CD4-positive, alpha-beta T cell (primary cell): ENCODE measurements around the gene KCNQ1. TPM values are rescaled to one million over a fixed set of nuclear protein-coding genes. Genes with fewer than 3 reads are reported as not detected.

Source experiments
- ATAC-seq: fragments of 200-7000 bp; cut with Tn5 transposase; one replicate; pipeline ENCODE4 v1.10.0; 2022; ENCODE audit warnings: mild to moderate bottlenecking; ENCODE audit not compliant: poor library complexity
- CTCF ChIA-PET: fragments of 350-600 bp; sonication (Branson Sonifier 250); formaldehyde crosslinking; loops from one replicate; lab custom pipeline; 2021; ENCODE audit warnings: antibody characterized with exemption, inconsistent platforms; lab: Charles Lee
- POLR2A ChIA-PET: fragments of 350-600 bp; sonication (Branson Sonifier 250); formaldehyde crosslinking; loops from one replicate; lab custom pipeline; 2021; ENCODE audit warnings: antibody characterized with exemption, inconsistent platforms; lab: Charles Lee
- DNase-seq, 14 experiments: peaks; one replicate each; pipeline ENCODE4 v3.0.0-alpha.2; 2013 to 2020; ENCODE audit warnings: mixed read lengths in 2 of 14
- H3K27ac ChIP-seq, 2 donors: one replicate each; pipeline versions ENCODE4 v1.5.1 to v1.7.0; 2013; ENCODE audit warnings: low read length in 2 of 2, low read depth in 1 of 2, mild to moderate bottlenecking in 1 of 2
- H3K27me3 ChIP-seq, 2 experiments: 1 replicate in 1 of 2; 2 replicates in 1 of 2; pipeline versions ENCODE4 v1.6.1 to v1.7.0; 2013; ENCODE audit warnings: low read length in 2 of 2, control low read depth in 1 of 2, mild to moderate bottlenecking in 1 of 2, moderate library complexity in 1 of 2; ENCODE audit not compliant: insufficient read depth in 2 of 2, control insufficient read depth in 1 of 2
- H3K36me3 ChIP-seq: one replicate; pipeline ENCODE4 v1.6.1; 2013; ENCODE audit warnings: low read length, control low read depth; ENCODE audit not compliant: insufficient read depth
- H3K4me1 ChIP-seq: one replicate; pipeline ENCODE4 v1.6.1; 2013; ENCODE audit warnings: low read length, control low read depth; ENCODE audit not compliant: insufficient read depth
- H3K4me3 ChIP-seq: one replicate; pipeline ENCODE4 v1.5.1; 2013; ENCODE audit warnings: mild to moderate bottlenecking, low read length, moderate library complexity
- H3K9me3 ChIP-seq, 2 experiments: 1 replicate in 1 of 2; 2 replicates in 1 of 2; pipeline versions ENCODE4 v1.6.1 to v1.7.0; 2013; ENCODE audit warnings: low read length in 2 of 2, mild to moderate bottlenecking in 2 of 2, control low read depth in 1 of 2, moderate library complexity in 1 of 2; ENCODE audit not compliant: control insufficient read depth in 1 of 2, insufficient read depth in 1 of 2
- H3K27ac Mint-ChIP-seq: one replicate; pipeline ENCODE4 v1.8.0; 2020; ENCODE audit warnings: mixed read lengths
- H3K27me3 Mint-ChIP-seq: one replicate; pipeline ENCODE4 v1.8.0; 2021; ENCODE audit warnings: mixed read lengths
- H3K36me3 Mint-ChIP-seq: one replicate; pipeline ENCODE4 v1.8.0; 2021; ENCODE audit warnings: low read depth, mixed read lengths
- H3K4me1 Mint-ChIP-seq: one replicate; pipeline ENCODE4 v1.8.0; 2021; ENCODE audit warnings: low read depth, mixed read lengths
- H3K4me3 Mint-ChIP-seq: one replicate; pipeline ENCODE4 v1.8.0; 2020; ENCODE audit warnings: mild to moderate bottlenecking, mixed read lengths
- H3K9me3 Mint-ChIP-seq: one replicate; pipeline ENCODE4 v1.8.0; 2020; ENCODE audit warnings: mixed read lengths
- CTCF ChIP-seq: fragments of 200-600 bp; IDR thresholded peaks from one replicate; pipeline ENCODE4 v1.8.0; 2022; ENCODE audit warnings: antibody characterized with exemption, mild to moderate bottlenecking
- intact Hi-C, 2 experiments: fragments of 100-400 bp; cut with DNase I in 1 of 2; cut with micrococcal nuclease in 1 of 2; formaldehyde crosslinking; loops; one replicate each; pipeline versions ENCODE4 v1.15.1 to v1.9.0; 2023 to 2025; cut with DNase I, micrococcal nuclease
- total RNA-seq, 174 experiments: library from RNA in 2 of 174; stranded (reverse) in 2 of 174; gene quantifications; one replicate each; pipeline ENCODE4 v1.2.3 and lab custom pipeline; 2021 to 2026

Gene KCNQ1
- total RNA-seq, 2 experiments from 2014 or later, result 31.3 to 33.1 TPM

GRCh38 chr11:2796091-2796490 lies 351.3 kb downstream of the KCNQ1 start:
- ChIA-PET CTCF (no interaction called here), POLR2A (no interaction called here)
- TF ChIP-seq CTCF, result no peak
- Mint-ChIP-seq H3K4me1 (no peaks in the 10 kb centered on the region), H3K9me3 (no peaks in the 10 kb centered on the region), H3K36me3 (no peaks in the 10 kb centered on the region), H3K27ac (no peak overlapping the region), H3K27me3 (no peaks in the 10 kb centered on the region), H3K4me3 (no peak overlapping the region)
- Histone ChIP-seq H3K4me1 (peaks cover 10% of the 10 kb centered on the region), H3K9me3 (peaks cover 0 to 7% of the 10 kb centered on the region in 2 experiments), H3K27ac (no peak overlapping the region), H3K27me3 (no peaks in the 10 kb centered on the region), H3K36me3 (no peaks in the 10 kb centered on the region), H3K4me3 (no peak overlapping the region)
- peak in 3 of 14 experiments; percentile 0 to 28 (median 1) for DNase-seq
- intact Hi-C loops, result no loop called here
- no peak for ATAC-seq

DNA sequence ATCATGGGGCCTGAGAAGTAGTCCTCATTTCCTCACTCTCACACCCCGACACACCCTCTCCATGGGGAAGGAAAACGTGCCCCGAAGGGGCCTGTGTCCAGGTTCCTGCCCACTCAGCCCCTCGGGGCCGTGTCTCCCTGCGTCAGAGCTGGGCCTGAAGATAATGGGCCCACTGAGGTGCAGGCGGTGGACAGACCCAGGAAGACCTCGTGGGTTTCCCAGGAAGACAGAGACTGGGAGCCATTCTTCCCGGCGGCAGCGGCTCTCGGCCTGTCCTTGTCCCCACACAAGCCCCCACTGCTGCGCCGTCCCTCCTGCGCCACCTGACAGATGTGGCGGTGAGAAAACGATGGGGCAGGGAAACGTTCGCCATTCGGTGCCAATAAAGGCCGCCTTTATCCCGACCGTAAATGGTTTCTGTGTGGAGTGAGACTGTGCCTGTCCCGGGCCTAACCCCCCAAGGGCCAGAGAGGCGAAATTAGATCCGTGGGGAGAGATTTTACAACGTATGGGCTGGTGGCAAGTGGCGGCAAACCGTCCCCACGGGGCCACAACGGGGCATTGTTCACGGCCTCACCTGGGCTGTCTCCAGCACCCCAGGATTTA lies 351.8 kb downstream of the KCNQ1 start:
- CTCF ChIA-PET, result no interaction called here
- peaks cover 0 to 7% of the 10 kb centered on the region in 2 experiments for H3K9me3 ChIP-seq
- no peaks in the 10 kb centered on the region for H3K4me1 Mint-ChIP-seq

GRCh38 chr11:2797121-2797711 lies 352.4 kb downstream of the KCNQ1 start:
- Mint-ChIP-seq H3K4me3 (no peak overlapping the region), H3K27ac (no peak overlapping the region), H3K36me3 (no peaks in the 10 kb centered on the region), H3K27me3 (no peaks in the 10 kb centered on the region), H3K4me1 (no peaks in the 10 kb centered on the region), H3K9me3 (no peaks in the 10 kb centered on the region)
- no peaks in the 10 kb centered on the region for H3K36me3 ChIP-seq
- ChIA-PET CTCF (no interaction called here), POLR2A (no interaction called here)
- intact Hi-C loops, result no loop called here
- TF ChIP-seq CTCF, result no peak
- H3K4me1 ChIP-seq, result peaks cover 1% of the 10 kb centered on the region
- H3K9me3 ChIP-seq, result peaks cover 0 to 7% of the 10 kb centered on the region in 2 experiments
- ATAC-seq (no peak), DNase-seq (peak in 3 of 14 experiments; percentile 1 to 16 (median 3))
- no peaks in the 10 kb centered on the region for H3K27me3 ChIP-seq
- no peak overlapping the region for H3K27ac ChIP-seq
- no peak overlapping the region for H3K4me3 ChIP-seq

More for the DNA sequence above, 351.8 kb downstream of the KCNQ1 start:
- Histone ChIP-seq H3K36me3 (no peaks in the 10 kb centered on the region), H3K27me3 (no peaks in the 10 kb centered on the region), H3K4me1 (peaks cover 7% of the 10 kb centered on the region), H3K4me3 (no peak overlapping the region), H3K27ac (no peak overlapping the region)
- DNase-seq (peak in 2 of 14 experiments; percentile 0 to 1), ATAC-seq (no peak)
- H3K27ac Mint-ChIP-seq, result no peak overlapping the region
- H3K36me3 Mint-ChIP-seq, result no peaks in the 10 kb centered on the region
- no peak overlapping the region for H3K4me3 Mint-ChIP-seq
- H3K27me3 Mint-ChIP-seq, result no peaks in the 10 kb centered on the region
- intact Hi-C loops, result no loop called here
- TF ChIP-seq CTCF, result no peak
- H3K9me3 Mint-ChIP-seq, result no peaks in the 10 kb centered on the region
- POLR2A ChIA-PET, result no interaction called here
